Activated T-cell treated with anti-CD3 and anti-CD28 coated beads, Interleukin-2, amount 50 U/mL, for 24 hours (primary cell): ENCODE results near the gene PTPN3.

Experiments
- DNase-seq: peaks from one replicate; pipeline ENCODE4 v3.0.0-alpha.2; 2020
- H3K27ac Mint-ChIP-seq: 2 replicates; pipeline ENCODE4 v1.8.0; 2020; ENCODE audit warnings: mild to moderate bottlenecking, mixed read lengths
- H3K27me3 Mint-ChIP-seq: 2 replicates; pipeline ENCODE4 v1.8.0; 2020; ENCODE audit warnings: mixed read lengths
- H3K36me3 Mint-ChIP-seq: 2 replicates; pipeline ENCODE4 v1.8.0; 2020; ENCODE audit warnings: low read depth, mixed read lengths
- H3K4me1 Mint-ChIP-seq: 2 replicates; pipeline ENCODE4 v1.8.0; 2020; ENCODE audit warnings: low read depth, mixed read lengths
- H3K4me3 Mint-ChIP-seq: 2 replicates; pipeline ENCODE4 v1.8.0; 2020; ENCODE audit warnings: mild to moderate bottlenecking, moderate library complexity, mixed read lengths
- H3K9me3 Mint-ChIP-seq: 2 replicates; pipeline ENCODE4 v1.8.0; 2020; ENCODE audit warnings: mixed read lengths

The PTPN3 gene

GRCh38 chr9:109455861-109456260 lies 42.2 kb downstream of the PTPN3 start:
- no peak for DNase-seq
- no peak overlapping the region for H3K4me3 Mint-ChIP-seq
- no peaks in the 10 kb centered on the region for H3K4me1 Mint-ChIP-seq
- H3K27me3 Mint-ChIP-seq = peaks cover 28% of the 10 kb centered on the region
- H3K27ac Mint-ChIP-seq = no peak overlapping the region
- no peaks in the 10 kb centered on the region for H3K36me3 Mint-ChIP-seq
- no peaks in the 10 kb centered on the region for H3K9me3 Mint-ChIP-seq

DNA sequence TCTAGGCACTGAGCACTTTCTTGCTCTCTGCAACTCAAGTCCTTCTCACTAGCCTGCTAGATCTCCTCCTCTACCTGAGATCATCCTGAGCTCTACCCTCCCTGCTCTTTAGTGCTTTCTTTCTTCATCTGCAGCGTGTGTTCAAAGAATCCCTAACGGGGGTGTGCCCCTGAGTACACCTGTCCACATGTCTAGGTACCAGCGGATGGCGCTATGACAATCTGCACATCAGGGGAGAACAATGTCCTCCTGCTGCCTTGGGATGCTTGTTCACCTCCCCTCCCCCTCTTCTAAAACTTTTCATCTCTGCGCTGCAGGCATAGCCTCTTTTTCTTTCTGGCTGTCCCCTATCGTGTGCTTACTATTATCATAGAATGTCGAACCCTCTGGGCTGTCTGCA lies 42.7 kb downstream of the PTPN3 start:
- H3K27me3 Mint-ChIP-seq = peaks cover 23% of the 10 kb centered on the region
- no peaks in the 10 kb centered on the region for H3K4me1 Mint-ChIP-seq
- H3K9me3 Mint-ChIP-seq = no peaks in the 10 kb centered on the region
- no peak for DNase-seq
- no peak overlapping the region for H3K4me3 Mint-ChIP-seq
- no peaks in the 10 kb centered on the region for H3K36me3 Mint-ChIP-seq
- H3K27ac Mint-ChIP-seq = no peak overlapping the region

- Mint-ChIP-seq H3K4me1 (no peaks in the 10 kb centered on the region), H3K4me3 (no peak overlapping the region), H3K36me3 (no peaks in the 10 kb centered on the region), H3K27me3 (peaks cover 17% of the 10 kb centered on the region), H3K9me3 (no peaks in the 10 kb centered on the region), H3K27ac (no peak overlapping the region)
- no peak for DNase-seq
These were observed 43.4 kb downstream of the PTPN3 start for GRCh38 chr9:109454601-109455155.

DNA sequence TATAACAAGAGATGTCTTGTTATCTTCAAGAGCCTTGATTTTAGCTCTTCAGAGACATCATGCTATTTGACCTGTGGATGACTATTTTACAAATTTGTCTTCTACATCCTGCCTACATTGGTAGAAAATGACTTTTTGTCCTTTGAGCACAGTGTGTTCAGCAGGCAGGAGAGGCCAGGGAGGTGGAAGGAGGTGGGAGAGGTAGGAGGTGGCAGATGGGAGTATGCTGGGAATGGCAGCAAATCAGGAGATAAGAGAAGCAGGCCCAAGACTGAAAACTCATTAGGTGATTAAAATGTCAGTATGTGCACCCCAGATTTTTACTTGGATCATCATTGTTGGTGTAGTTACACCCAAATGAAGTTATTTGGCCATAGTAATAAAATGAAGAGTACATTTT lies 44.1 kb downstream of the PTPN3 start:
- no peak overlapping the region for H3K4me3 Mint-ChIP-seq
- H3K9me3 Mint-ChIP-seq = no peaks in the 10 kb centered on the region
- H3K36me3 Mint-ChIP-seq = no peaks in the 10 kb centered on the region
- H3K27me3 Mint-ChIP-seq = peaks cover 20% of the 10 kb centered on the region
- H3K27ac Mint-ChIP-seq = no peak overlapping the region
- DNase-seq = no peak
- no peaks in the 10 kb centered on the region for H3K4me1 Mint-ChIP-seq

- Mint-ChIP-seq H3K4me1 (peaks cover 2% of the 10 kb centered on the region), H3K27ac (no peak overlapping the region), H3K9me3 (no peaks in the 10 kb centered on the region), H3K4me3 (no peak overlapping the region), H3K36me3 (no peaks in the 10 kb centered on the region), H3K27me3 (peaks cover 20% of the 10 kb centered on the region)
- DNase-seq = no peak
These were observed 44.8 kb downstream of the PTPN3 start for GRCh38 chr9:109453210-109453842.

DNA sequence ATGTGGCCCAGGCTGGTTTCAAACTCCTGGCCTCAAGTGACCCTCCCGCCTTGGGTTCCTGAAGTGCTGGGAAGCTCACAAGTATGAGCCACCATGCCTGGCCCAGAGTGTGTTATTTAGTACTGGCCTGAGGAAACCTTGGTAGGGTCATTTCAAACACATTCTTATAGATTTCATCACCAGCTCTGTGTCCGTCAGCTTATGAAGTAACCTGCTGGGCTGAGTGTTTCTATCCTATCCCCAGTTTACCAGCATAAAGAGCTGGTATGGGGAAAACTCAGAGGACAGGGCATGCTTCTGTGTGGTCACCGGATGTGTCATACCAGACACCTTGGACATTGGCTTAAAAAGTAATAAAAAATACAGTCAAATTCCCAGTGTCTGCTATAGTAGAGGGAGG lies 45.3 kb downstream of the PTPN3 start:
- H3K4me3 Mint-ChIP-seq = no peak overlapping the region
- H3K4me1 Mint-ChIP-seq = peaks cover 8% of the 10 kb centered on the region
- no peak overlapping the region for H3K27ac Mint-ChIP-seq
- H3K9me3 Mint-ChIP-seq = no peaks in the 10 kb centered on the region
- DNase-seq = no peak
- peaks cover 20% of the 10 kb centered on the region for H3K27me3 Mint-ChIP-seq
- H3K36me3 Mint-ChIP-seq = no peaks in the 10 kb centered on the region

DNA sequence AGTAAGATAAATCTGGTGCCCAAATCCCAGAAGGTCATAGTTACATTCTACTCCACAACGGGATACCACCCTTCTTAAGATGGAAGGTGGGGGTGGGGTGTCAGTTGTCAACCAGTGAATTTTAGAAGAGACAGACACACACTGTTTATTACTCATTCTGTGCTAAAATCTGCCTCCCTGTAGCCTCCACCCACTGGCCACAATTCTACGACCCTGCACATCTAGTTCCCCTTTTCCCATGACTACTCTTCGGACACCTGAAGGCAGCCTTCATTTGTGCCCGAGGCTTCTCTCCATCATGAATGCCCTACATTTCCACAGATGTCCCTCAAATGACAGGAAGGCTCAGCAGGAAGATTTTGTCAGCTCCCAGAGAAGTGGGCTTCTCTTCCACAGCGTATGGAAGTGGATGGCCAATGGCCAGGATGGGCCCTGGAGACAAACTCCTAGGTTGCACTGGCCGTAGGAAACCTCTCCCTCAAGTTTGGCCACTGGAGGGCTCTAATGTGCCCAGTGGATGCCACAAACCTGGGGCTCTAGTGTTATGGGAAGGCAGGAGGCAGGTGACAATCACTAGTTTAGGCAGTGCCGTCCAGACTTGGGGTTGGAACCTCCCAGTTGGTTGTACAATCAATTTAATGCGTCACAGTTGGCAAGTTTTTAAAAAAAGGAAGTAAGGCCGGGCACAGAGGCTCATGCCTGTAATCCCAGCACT lies 46.6 kb downstream of the PTPN3 start:
- Mint-ChIP-seq H3K36me3 (no peaks in the 10 kb centered on the region), H3K9me3 (no peaks in the 10 kb centered on the region), H3K4me3 (no peak overlapping the region), H3K27me3 (peaks cover 20% of the 10 kb centered on the region), H3K4me1 (peaks cover 18% of the 10 kb centered on the region), H3K27ac (no peak overlapping the region)
- DNase-seq = no peak

DNA sequence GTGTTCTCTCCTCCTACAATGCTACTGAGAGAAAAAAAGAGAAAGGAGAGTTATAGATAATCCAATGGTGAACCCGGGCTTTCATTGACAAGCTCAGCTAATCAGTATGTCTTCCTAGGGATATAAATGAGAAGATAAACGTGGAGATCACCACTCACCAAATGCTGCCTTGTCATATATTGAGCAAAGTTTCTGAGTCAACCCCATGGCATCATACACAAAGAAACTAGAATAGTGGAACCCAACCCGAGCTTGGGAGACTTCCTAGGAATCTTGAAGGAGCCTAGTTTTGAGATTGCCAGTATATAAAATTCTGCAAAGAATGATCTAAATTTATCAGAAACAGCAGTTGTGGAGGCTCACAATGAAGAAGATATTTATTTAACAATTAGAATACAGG lies 47.8 kb downstream of the PTPN3 start:
- H3K4me1 Mint-ChIP-seq = peaks cover 18% of the 10 kb centered on the region
- no peak for DNase-seq
- no peak overlapping the region for H3K4me3 Mint-ChIP-seq
- peaks cover 13% of the 10 kb centered on the region for H3K27me3 Mint-ChIP-seq
- H3K27ac Mint-ChIP-seq = no peak overlapping the region
- H3K9me3 Mint-ChIP-seq = no peaks in the 10 kb centered on the region
- no peaks in the 10 kb centered on the region for H3K36me3 Mint-ChIP-seq

GRCh38 chr9:109449036-109449798 lies 48.9 kb downstream of the PTPN3 start:
- Mint-ChIP-seq H3K36me3 (no peaks in the 10 kb centered on the region), H3K27me3 (peaks cover 14% of the 10 kb centered on the region), H3K4me1 (peaks cover 18% of the 10 kb centered on the region), H3K4me3 (no peak overlapping the region), H3K27ac (no peak overlapping the region), H3K9me3 (no peaks in the 10 kb centered on the region)
- DNase-seq = no peak

DNA sequence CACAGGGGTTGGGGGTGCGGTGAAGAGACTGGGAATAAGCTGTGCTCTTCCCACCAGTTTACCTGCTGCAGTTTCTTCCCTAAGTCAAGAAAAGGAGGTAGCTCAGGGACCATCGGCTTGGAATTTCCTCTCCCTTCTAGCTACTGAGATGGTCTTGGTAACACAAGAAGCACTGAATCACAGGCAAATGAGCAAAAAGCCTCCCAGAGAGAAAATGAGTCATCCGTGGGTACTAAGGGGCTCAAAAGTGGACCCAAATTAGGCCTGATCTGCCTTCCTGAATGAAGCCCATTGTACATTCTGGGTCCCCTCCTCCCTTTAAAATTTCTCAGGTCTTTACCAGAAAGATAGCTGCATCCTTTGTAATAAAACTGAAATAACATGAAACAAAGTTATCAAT lies 49.9 kb downstream of the PTPN3 start:
- no peak overlapping the region for H3K4me3 Mint-ChIP-seq
- no peak for DNase-seq
- peaks cover 11% of the 10 kb centered on the region for H3K27me3 Mint-ChIP-seq
- peaks cover 18% of the 10 kb centered on the region for H3K4me1 Mint-ChIP-seq
- H3K9me3 Mint-ChIP-seq = no peaks in the 10 kb centered on the region
- H3K27ac Mint-ChIP-seq = no peak overlapping the region
- H3K36me3 Mint-ChIP-seq = no peaks in the 10 kb centered on the region

DNA sequence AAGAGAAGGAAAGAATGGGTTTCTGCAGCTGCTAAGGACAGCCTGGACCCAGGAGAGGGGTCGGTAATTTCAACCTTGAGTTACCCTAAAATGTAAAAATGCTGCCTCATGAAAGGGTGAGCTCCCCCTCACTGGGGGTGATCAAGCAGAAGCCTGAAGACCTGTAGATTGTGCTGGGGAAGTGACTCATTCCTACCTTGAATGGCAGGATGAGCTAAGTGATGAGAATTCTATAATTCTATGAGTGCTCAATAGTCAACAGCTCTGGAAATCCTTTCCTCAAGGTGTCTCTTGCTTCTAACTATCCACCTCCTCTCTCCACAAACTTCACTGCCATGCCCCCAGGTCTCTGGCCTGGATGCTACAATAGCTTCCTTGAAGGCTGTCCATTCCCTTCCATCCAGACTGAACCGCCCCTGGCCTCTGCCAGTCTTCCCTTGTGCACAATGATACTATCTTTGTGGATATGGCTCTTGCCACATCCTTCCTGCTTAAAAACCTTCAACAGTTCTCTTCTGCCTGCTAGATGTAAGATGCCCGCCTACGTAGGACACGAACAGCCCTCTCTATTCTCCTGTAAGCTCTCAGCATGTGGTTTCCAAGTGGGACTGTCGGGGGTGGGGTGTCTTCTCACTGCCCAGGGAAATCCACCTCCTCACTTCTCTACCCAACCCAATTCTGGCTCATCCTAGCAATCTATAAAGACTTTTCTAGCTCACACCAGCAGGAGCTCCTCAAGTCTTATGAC lies 50.6 kb downstream of the PTPN3 start:
- H3K36me3 Mint-ChIP-seq = no peaks in the 10 kb centered on the region
- peak overlapping the region; percentile 2 for H3K27ac Mint-ChIP-seq
- H3K27me3 Mint-ChIP-seq = peaks cover 15% of the 10 kb centered on the region
- H3K9me3 Mint-ChIP-seq = no peaks in the 10 kb centered on the region
- peaks cover 18% of the 10 kb centered on the region for H3K4me1 Mint-ChIP-seq
- DNase-seq = no peak
- H3K4me3 Mint-ChIP-seq = no peak overlapping the region

DNA sequence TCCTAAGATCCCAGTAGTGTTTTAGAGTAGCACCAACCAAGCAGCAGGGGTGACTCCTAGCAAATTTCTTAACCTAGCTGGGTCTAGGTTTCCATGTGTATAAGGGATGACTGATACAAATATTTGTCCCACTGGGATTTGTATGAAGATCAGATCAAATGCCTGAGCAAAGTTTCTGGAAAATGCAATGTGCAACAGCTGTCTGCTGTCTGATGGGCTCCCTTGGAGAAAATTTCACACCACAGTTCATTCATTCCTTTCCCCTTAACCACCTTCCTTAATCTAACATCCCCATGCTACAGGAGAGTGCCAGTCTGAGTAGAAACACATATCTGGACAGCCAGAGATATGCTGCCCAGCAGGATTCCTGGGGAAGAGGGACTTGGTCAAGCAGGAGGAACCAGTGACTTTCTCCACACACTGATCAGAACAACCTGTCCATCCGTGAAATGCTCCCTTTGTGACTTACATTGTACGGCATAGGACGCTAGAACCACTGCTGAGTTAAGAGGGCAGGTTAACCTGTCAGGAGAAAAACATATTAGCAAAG lies 53.3 kb downstream of the PTPN3 start:
- peaks cover 16% of the 10 kb centered on the region for H3K27me3 Mint-ChIP-seq

GRCh38 chr9:109442716-109443115 lies 55.4 kb downstream of the PTPN3 start:
- H3K4me3 Mint-ChIP-seq = no peak overlapping the region
- peaks cover 23% of the 10 kb centered on the region for H3K4me1 Mint-ChIP-seq
- H3K27ac Mint-ChIP-seq = no peak overlapping the region
- H3K9me3 Mint-ChIP-seq = no peaks in the 10 kb centered on the region
- H3K36me3 Mint-ChIP-seq = no peaks in the 10 kb centered on the region
- peaks cover 26% of the 10 kb centered on the region for H3K27me3 Mint-ChIP-seq
- no peak for DNase-seq

More for the DNA sequence above, 53.3 kb downstream of the PTPN3 start:
- Mint-ChIP-seq H3K4me3 (no peak overlapping the region), H3K9me3 (no peaks in the 10 kb centered on the region), H3K4me1 (peaks cover 32% of the 10 kb centered on the region), H3K27ac (no peak overlapping the region), H3K36me3 (no peaks in the 10 kb centered on the region)
- DNase-seq = no peak

GRCh38 chr9:109441296-109441695 lies 56.8 kb downstream of the PTPN3 start:
- DNase-seq = no peak
- no peak overlapping the region for H3K27ac Mint-ChIP-seq
- H3K4me3 Mint-ChIP-seq = no peak overlapping the region
- no peaks in the 10 kb centered on the region for H3K36me3 Mint-ChIP-seq
- H3K4me1 Mint-ChIP-seq = peaks cover 14% of the 10 kb centered on the region
- peaks cover 29% of the 10 kb centered on the region for H3K27me3 Mint-ChIP-seq
- H3K9me3 Mint-ChIP-seq = no peaks in the 10 kb centered on the region
